K562 (cell line): ENCODE results near the gene RPTOR. TPM values are rescaled to one million over a fixed set of nuclear protein-coding genes. Genes with fewer than 3 reads are reported as not detected.

Source experiments
- BHLHE40 ChIP-seq: IDR thresholded peaks from 2 replicates; pipeline ENCODE4 v1.6.1; 2011; ENCODE audit warnings: low read length, improper control_type of control experiment
- CEBPG ChIP-seq, 3 experiments: fragments of 200-800 bp in 1 of 3; sonication (Bioruptor generic) in 1 of 3; sonication (generic) in 1 of 3; formaldehyde crosslinking in 1 of 3; IDR thresholded peaks in 2 of 3; conservative IDR thresholded peaks in 1 of 3; 2 replicates each; pipeline versions ENCODE4 v1.6.1 to v1.8.0; 2016 to 2022; ENCODE audit warnings: missing compliant biosample characterization in 2 of 3, missing genetic modification characterization in 2 of 3, mild to moderate bottlenecking in 1 of 3, missing genetic modification reagents in 1 of 3
- CSDE1 ChIP-seq, 2 experiments: fragments of 450-650 bp; IDR thresholded peaks; 2 replicates each; pipeline ENCODE4 v1.6.1; 2016; ENCODE audit warnings: mild to moderate bottlenecking in 1 of 2
- FOXJ2 ChIP-seq: fragments of 200-800 bp; sonication (Bioruptor generic); IDR thresholded peaks from 2 replicates; pipeline ENCODE4 v1.6.1; 2016; ENCODE audit warnings: missing genetic modification characterization, missing compliant biosample characterization
- GTF2A2 ChIP-seq: IDR thresholded peaks from 2 replicates; pipeline ENCODE4 v1.6.1; 2016; ENCODE audit warnings: mild to moderate bottlenecking, missing genetic modification characterization, missing compliant biosample characterization
- JUNB ChIP-seq: fragments of 450-650 bp; formaldehyde crosslinking; conservative IDR thresholded peaks from 2 replicates; pipeline ENCODE4 v1.4.0; 2020; ENCODE audit warnings: mild to moderate bottlenecking
- KLF13 ChIP-seq: fragments of 450-650 bp; IDR thresholded peaks from 2 replicates; pipeline ENCODE4 v1.6.1; 2016; ENCODE audit warnings: missing genetic modification characterization, low read depth, mild to moderate bottlenecking, missing compliant biosample characterization, moderate library complexity, borderline replicate concordance
- NFE2L1 ChIP-seq: fragments of 450-650 bp; IDR thresholded peaks from 2 replicates; pipeline ENCODE4 v1.6.1; 2016; ENCODE audit warnings: missing genetic modification characterization, low read depth, mild to moderate bottlenecking, missing compliant biosample characterization, moderate library complexity, borderline replicate concordance
- PCBP1 ChIP-seq: fragments of 200-400 bp; formaldehyde crosslinking; IDR thresholded peaks from 2 replicates; pipeline ENCODE4 v1.6.1; 2018; ENCODE audit warnings: mild to moderate bottlenecking, low read depth, low read length; ENCODE audit not compliant: poor library complexity, severe bottlenecking
- POLR2AphosphoS2 ChIP-seq: IDR thresholded peaks from 2 replicates; pipeline ENCODE4 v1.6.1; 2012; ENCODE audit warnings: low read length, improper control_type of control experiment
- SRSF3 ChIP-seq: fragments of 200-400 bp; formaldehyde crosslinking; IDR thresholded peaks from 2 replicates; pipeline ENCODE4 v1.6.1; 2016; ENCODE audit warnings: mild to moderate bottlenecking, low read length, moderate library complexity; ENCODE audit not compliant: insufficient read depth
- TAF9B ChIP-seq: fragments of 450-650 bp; IDR thresholded peaks from 2 replicates; pipeline ENCODE4 v1.6.1; 2018; ENCODE audit warnings: mild to moderate bottlenecking; ENCODE audit not compliant: partially characterized antibody
- ZBTB11 ChIP-seq, 3 experiments: fragments of 200-800 bp in 1 of 3; fragments of 250-450 bp in 1 of 3; fragments of 450-650 bp in 1 of 3; sonication (Bioruptor Pico) in 1 of 3; sonication (Bioruptor generic) in 1 of 3; formaldehyde crosslinking in 1 of 3; IDR thresholded peaks; 2 replicates each; pipeline versions ENCODE4 v1.6.1 to v1.8.0; 2016 to 2022; ENCODE audit warnings: mild to moderate bottlenecking in 2 of 3, missing genetic modification characterization in 2 of 3, missing compliant biosample characterization in 1 of 3, moderate library complexity in 1 of 3
- ZBTB17 ChIP-seq: fragments of 450-650 bp; formaldehyde crosslinking; IDR thresholded peaks from 2 replicates; pipeline ENCODE4 v1.4.0; 2020; ENCODE audit warnings: mild to moderate bottlenecking
- ZFP30 ChIP-seq: fragments of 250-450 bp; sonication (Bioruptor Pico); IDR thresholded peaks from 2 replicates; pipeline ENCODE4 v1.8.0; 2022; ENCODE audit warnings: moderate library complexity, mild to moderate bottlenecking, inconsistent platforms, borderline replicate concordance
- ZKSCAN8 ChIP-seq: fragments of 200-800 bp; sonication (Bioruptor generic); IDR thresholded peaks from 2 replicates; pipeline ENCODE4 v1.6.1; 2016; ENCODE audit warnings: missing genetic modification characterization, missing compliant biosample characterization
- ZNF398 ChIP-seq: fragments of 250-450 bp; sonication (Bioruptor Pico); IDR thresholded peaks from 2 replicates; pipeline ENCODE4 v1.8.0; 2021; ENCODE audit warnings: moderate library complexity, mild to moderate bottlenecking, inconsistent platforms
- ZNF589 ChIP-seq: fragments of 200-800 bp; sonication (Bioruptor generic); IDR thresholded peaks from 2 replicates; pipeline ENCODE4 v1.6.1; 2016; ENCODE audit warnings: low read depth, missing genetic modification characterization, missing compliant biosample characterization
- polyA plus RNA-seq, 8 experiments: library from polyadenylated mRNA; depleted of rRNA in 4 of 8; stranded (reverse) in 5 of 8; unstranded in 3 of 8; fragments of >200 nt; fragmentation: Nextera tagmentation in 2 of 8; fragmentation: Illumina TruSeq in 1 of 8; extraction: Ambion mirVana in 2 of 8; extraction: Trizol in 1 of 8; gene quantifications; 2 replicates each; pipeline versions ENCODE4 v1.2.1 to v1.2.3, GENCODE V29; 2011 to 2014; ENCODE audit warnings: inconsistent platforms in 1 of 8, missing spikeins in 1 of 8
- total RNA-seq, 7 experiments: library from RNA; depleted of rRNA in 6 of 7; stranded (reverse); fragments of >200 nt in 6 of 7; fragmentation: Illumina TruSeq in 2 of 7; extraction: Trizol in 2 of 7; gene quantifications; 2 replicates each; pipeline versions ENCODE4 v1.2.1 to v1.2.3, GENCODE V29; 2011 to 2021; ENCODE audit warnings: low replicate concordance in 1 of 7

The RPTOR gene
- total and polyA plus RNA-seq, 9 of the 15 experiments (the other 6 are each of a cell fraction or from before 2014, with no cell fraction given) = 0.24 to 54.1 (median 10.2) TPM

- TF ChIP-seq ZBTB11 (CRISPR knock-in tag; IDR thresholded peaks at IDR 0.05) = 0 out of 6 replicates have a peak, but pooled peaks of 1 of the 3 experiments have one; percentile 12
- 0 out of 2 replicates have a peak, but pooled peaks have one; percentile 48 for TF ChIP-seq SRSF3
- 0 out of 2 replicates have a peak, but pooled peaks have one; percentile 10 for TF ChIP-seq ZNF589 (CRISPR knock-in tag)
- TF ChIP-seq PCBP1 = no peak
- TF ChIP-seq FOXJ2 (tag) = no peak
- TF ChIP-seq ZKSCAN8 (CRISPR knock-in tag) = peak; percentile 15; the same call in 1 of the 2 replicates
- no peak for TF ChIP-seq ZFP30 (CRISPR knock-in tag)
- TF ChIP-seq KLF13 = no peak
- TF ChIP-seq ZBTB17 = no peak
- TF ChIP-seq BHLHE40 = no peak
- TF ChIP-seq POLR2AphosphoS2 = no peak
- TF ChIP-seq GTF2A2 (tag) = 0 out of 2 replicates have a peak, but pooled peaks have one; percentile 21
- TF ChIP-seq CEBPG (CRISPR knock-in tag; IDR thresholded peaks at IDR 0.05) = no peak
- 0 out of 4 replicates have a peak, but pooled peaks of 1 of the 2 experiments have one; percentile 4 for TF ChIP-seq CEBPG (tag; conservative IDR thresholded peaks at IDR 0.05 in 1 of 2, IDR thresholded peaks at IDR 0.05 in 1 of 2)
- no peak for TF ChIP-seq TAF9B
- no peak for TF ChIP-seq CSDE1 (IDR thresholded peaks at IDR 0.05)
- TF ChIP-seq NFE2L1 (tag) = no peak
- no peak for TF ChIP-seq JUNB (CRISPR knock-in tag)
- 0 out of 2 replicates have a peak, but pooled peaks have one; percentile 36 for TF ChIP-seq ZNF398 (CRISPR knock-in tag)
These were observed 312.5 kb downstream of the RPTOR start (continued) for GRCh38 chr17:80856863-80857755.
